HUES6 (cell line): ENCODE measurements around the gene GEN1.

Experiments used
- H3K27ac ChIP-seq: 2 replicates; pipeline ENCODE4 v1.7.0; 2013; ENCODE audit warnings: low read depth, mild to moderate bottlenecking, low read length, inconsistent platforms
- H3K27me3 ChIP-seq: 2 replicates; pipeline ENCODE4 v1.6.1; 2013; ENCODE audit warnings: low read length; ENCODE audit not compliant: control insufficient read depth, insufficient read depth
- H3K36me3 ChIP-seq: 2 replicates; pipeline ENCODE4 v1.6.1; 2013; ENCODE audit warnings: low read length; ENCODE audit not compliant: control insufficient read depth, insufficient read depth
- H3K4me1 ChIP-seq: 2 replicates; pipeline ENCODE4 v1.6.1; 2013; ENCODE audit warnings: low read length; ENCODE audit not compliant: control insufficient read depth, insufficient read depth
- H3K4me3 ChIP-seq: 2 replicates; pipeline ENCODE4 v1.5.1; 2013; ENCODE audit warnings: low read depth, low read length
- H3K9ac ChIP-seq: one replicate; pipeline ENCODE4 v1.6.1; 2013; ENCODE audit warnings: mild to moderate bottlenecking, low read length
- H3K9me3 ChIP-seq: 2 replicates; pipeline ENCODE4 v1.6.1; 2013; ENCODE audit warnings: low read depth, low read length; ENCODE audit not compliant: control insufficient read depth, insufficient read depth

GEN1 gene

GRCh38 chr2:17772532-17772931 lies 18.6 kb downstream of the GEN1 start:
- Histone ChIP-seq H3K4me1 (no peaks in the 10 kb centered on the region), H3K36me3 (peaks cover 76% of the 10 kb centered on the region), H3K4me3 (no peak overlapping the region), H3K9ac (no peak overlapping the region), H3K27ac (no peak overlapping the region), H3K9me3 (no peaks in the 10 kb centered on the region), H3K27me3 (no peaks in the 10 kb centered on the region)

- H3K27ac ChIP-seq = no peak overlapping the region
- no peaks in the 10 kb centered on the region for H3K4me1 ChIP-seq
- H3K4me3 ChIP-seq = no peak overlapping the region
- no peak overlapping the region for H3K9ac ChIP-seq
- H3K9me3 ChIP-seq = no peaks in the 10 kb centered on the region
- peaks cover 60% of the 10 kb centered on the region for H3K36me3 ChIP-seq
- H3K27me3 ChIP-seq = no peaks in the 10 kb centered on the region
Measured at GRCh38 chr2:17780546-17780945, 26.6 kb downstream of the GEN1 start.

GRCh38 chr2:17781482-17781881 lies 27.5 kb downstream of the GEN1 start:
- H3K27ac ChIP-seq = no peak overlapping the region
- H3K9ac ChIP-seq = no peak overlapping the region
- no peaks in the 10 kb centered on the region for H3K9me3 ChIP-seq
- H3K4me1 ChIP-seq = no peaks in the 10 kb centered on the region
- no peaks in the 10 kb centered on the region for H3K27me3 ChIP-seq
- H3K4me3 ChIP-seq = no peak overlapping the region
- peaks cover 53% of the 10 kb centered on the region for H3K36me3 ChIP-seq

- H3K4me3 ChIP-seq = no peak overlapping the region
- no peak overlapping the region for H3K9ac ChIP-seq
- no peaks in the 10 kb centered on the region for H3K9me3 ChIP-seq
- H3K36me3 ChIP-seq = peaks cover 6% of the 10 kb centered on the region
- H3K27me3 ChIP-seq = no peaks in the 10 kb centered on the region
- no peak overlapping the region for H3K27ac ChIP-seq
- peaks cover 4% of the 10 kb centered on the region; the same call in 1 of the 2 replicates for H3K4me1 ChIP-seq
Measured at GRCh38 chr2:17786727-17787126, 32.8 kb downstream of the GEN1 start.

GRCh38 chr2:17788773-17789172 lies 34.8 kb downstream of the GEN1 start:
- no peaks in the 10 kb centered on the region for H3K36me3 ChIP-seq
- H3K27ac ChIP-seq = no peak overlapping the region
- no peak overlapping the region for H3K9ac ChIP-seq
- H3K9me3 ChIP-seq = no peaks in the 10 kb centered on the region
- no peak overlapping the region for H3K4me3 ChIP-seq
- H3K4me1 ChIP-seq = peaks cover 6% of the 10 kb centered on the region; the same call in 1 of the 2 replicates
- no peaks in the 10 kb centered on the region for H3K27me3 ChIP-seq

GRCh38 chr2:17790536-17790935 lies 36.6 kb downstream of the GEN1 start:
- Histone ChIP-seq H3K27ac (no peak overlapping the region), H3K4me3 (no peak overlapping the region), H3K27me3 (no peaks in the 10 kb centered on the region), H3K9ac (no peak overlapping the region), H3K4me1 (peaks cover 9% of the 10 kb centered on the region; the same call in 1 of the 2 replicates), H3K9me3 (no peaks in the 10 kb centered on the region), H3K36me3 (no peaks in the 10 kb centered on the region)

- Histone ChIP-seq H3K36me3 (no peaks in the 10 kb centered on the region), H3K9ac (no peak overlapping the region), H3K4me1 (peaks cover 9% of the 10 kb centered on the region; the same call in 1 of the 2 replicates)
Measured at GRCh38 chr2:17791121-17791816, 37.3 kb downstream of the GEN1 start.

GRCh38 chr2:17791817-17792130 lies 37.8 kb downstream of the GEN1 start:
- Histone ChIP-seq H3K9ac (no peak overlapping the region), H3K27me3 (no peaks in the 10 kb centered on the region), H3K9me3 (no peaks in the 10 kb centered on the region), H3K36me3 (no peaks in the 10 kb centered on the region), H3K4me3 (no peak overlapping the region), H3K4me1 (peaks cover 9% of the 10 kb centered on the region; the same call in 1 of the 2 replicates), H3K27ac (no peak overlapping the region)

More at GRCh38 chr2:17791121-17791816, 37.3 kb downstream of the GEN1 start:
- H3K27ac ChIP-seq = no peak overlapping the region
- H3K27me3 ChIP-seq = no peaks in the 10 kb centered on the region
- H3K9me3 ChIP-seq = no peaks in the 10 kb centered on the region
- H3K4me3 ChIP-seq = no peak overlapping the region

- Histone ChIP-seq H3K9me3 (no peaks in the 10 kb centered on the region), H3K27me3 (no peaks in the 10 kb centered on the region), H3K4me1 (peaks cover 9% of the 10 kb centered on the region; the same call in 1 of the 2 replicates), H3K36me3 (no peaks in the 10 kb centered on the region), H3K9ac (no peak overlapping the region), H3K27ac (no peak overlapping the region), H3K4me3 (no peak overlapping the region)
Measured at GRCh38 chr2:17792515-17792914, 38.6 kb downstream of the GEN1 start.

- H3K4me3 ChIP-seq = no peak overlapping the region
- H3K36me3 ChIP-seq = no peaks in the 10 kb centered on the region
- H3K9ac ChIP-seq = no peak overlapping the region
- H3K4me1 ChIP-seq = peaks cover 6% of the 10 kb centered on the region; the same call in 1 of the 2 replicates
- no peak overlapping the region for H3K27ac ChIP-seq
- H3K9me3 ChIP-seq = no peaks in the 10 kb centered on the region
- no peaks in the 10 kb centered on the region for H3K27me3 ChIP-seq
Measured at GRCh38 chr2:17793296-17793695, 39.4 kb downstream of the GEN1 start.

GRCh38 chr2:17793803-17794354 lies 39.9 kb downstream of the GEN1 start:
- Histone ChIP-seq H3K27ac (no peak overlapping the region), H3K4me3 (no peak overlapping the region; the same call in 1 of the 2 replicates), H3K27me3 (no peaks in the 10 kb centered on the region), H3K9me3 (no peaks in the 10 kb centered on the region), H3K9ac (no peak overlapping the region), H3K4me1 (peaks cover 6% of the 10 kb centered on the region; the same call in 1 of the 2 replicates), H3K36me3 (no peaks in the 10 kb centered on the region)
